Measurements from ENCODE around the gene FDX1. TPM values are rescaled to one million over a fixed set of nuclear protein-coding genes. Genes with fewer than 3 reads are reported as not detected.
"Not testable (repeated sequence)": the region's sequence is repeated elsewhere in the genome, so short reads cannot be mapped to it uniquely, and the experiment has no call there.

Gene FDX1
- polyA plus RNA-seq (2013) = 56.2 and 62.4 TPM in 2 replicates

- Histone ChIP-seq H3K23ac (ENCODE audit: low read length) (no peak within 1 kb of the TSS), H3K14ac (ENCODE audit: low read length) (peak within 1 kb of the TSS; percentile 98), H3K9me3 (ENCODE audit: insufficient read depth, low read depth, low read length) (peaks cover 2% of the 10 kb centered on the region), H3K36me3 (ENCODE audit: control insufficient read depth in 1 of 2, insufficient read depth in 2 of 2, low read length in 2 of 2) (no peaks in the 10 kb centered on the region), H3K4me3 (ENCODE audit: low read depth, low read length) (peak within 1 kb of the TSS; percentile 89), H4K12ac (ENCODE audit: low read depth, low read length) (peak within 1 kb of the TSS; percentile 36), H3K79me2 (ENCODE audit: control insufficient read depth, insufficient read depth, low read length, poor library complexity) (peaks cover 13% of the 10 kb centered on the region), H3K4ac (ENCODE audit: low read depth, low read length) (peak within 1 kb of the TSS; percentile 84), H3K27me3 (ENCODE audit: insufficient read depth, low read length) (no peaks in the 10 kb centered on the region), H2AK5ac (ENCODE audit: low read length) (peak within 1 kb of the TSS; percentile 5), H2BK12ac (ENCODE audit: low read length) (peak within 1 kb of the TSS; percentile 51), H2BK5ac (ENCODE audit: low read depth, low read length, poor library complexity) (peak within 1 kb of the TSS; percentile 89), H3K18ac (ENCODE audit: low read length) (peak within 1 kb of the TSS; percentile 84), H4K8ac (ENCODE audit: low read depth, low read length) (peak within 1 kb of the TSS; percentile 92), H2AFZ (ENCODE audit: insufficient read depth, low read length, poor library complexity) (peak within 1 kb of the TSS; percentile 89), H3K4me2 (ENCODE audit: low read length) (peak within 1 kb of the TSS; percentile 76), H4K91ac (ENCODE audit: low read depth, low read length) (peak within 1 kb of the TSS; percentile 96), H3K79me1 (ENCODE audit: low read length) (peaks cover 15% of the 10 kb centered on the region), H2BK120ac (ENCODE audit: insufficient read depth, low read length, poor library complexity) (peak within 1 kb of the TSS; percentile 83), H3K9ac (ENCODE audit: low read length) (peak within 1 kb of the TSS; percentile 93), H3K4me1 (ENCODE audit: control insufficient read depth in 1 of 2, insufficient read depth in 2 of 2, low read length in 2 of 2) (peaks cover 0 to 4% of the 10 kb centered on the region in 2 experiments), H3K27ac (ENCODE audit: low read depth, low read length) (peak within 1 kb of the TSS; percentile 92)
- peak; percentile 95 to 96 for DNase-seq
- no CpG with 5 or more reads among the region's 65 CpGs for WGBS (ENCODE audit: extremely low coverage, insufficient coverage, insufficient read length)
Observed at GRCh38 chr11:110429731-110430266, at the start of gene FDX1. Gene FDX1 (plus strand): TSS chr11:110429948. CDS start chr11:110430121, 173 bp downstream.

- Histone ChIP-seq H3K9me3 (ENCODE audit: insufficient read depth, low read depth, low read length) (no peaks in the 10 kb centered on the region), H3K27ac (ENCODE audit: low read depth, low read length) (no peak overlapping the region), H2AK5ac (ENCODE audit: low read length) (no peak overlapping the region), H4K12ac (ENCODE audit: low read depth, low read length) (no peak overlapping the region), H3K4ac (ENCODE audit: low read depth, low read length) (peak overlapping the region; percentile 71), H2AFZ (ENCODE audit: insufficient read depth, low read length, poor library complexity) (no peak overlapping the region), H3K14ac (ENCODE audit: low read length) (no peak overlapping the region), H2BK120ac (ENCODE audit: insufficient read depth, low read length, poor library complexity) (peak overlapping the region; percentile 48), H3K79me1 (ENCODE audit: low read length) (peaks cover 13% of the 10 kb centered on the region), H3K4me1 (ENCODE audit: control insufficient read depth in 1 of 2, insufficient read depth in 2 of 2, low read length in 2 of 2) (peaks cover 5 to 6% of the 10 kb centered on the region in 2 experiments), H3K23ac (ENCODE audit: low read length) (no peak overlapping the region), H3K4me2 (ENCODE audit: low read length) (no peak overlapping the region), H3K36me3 (ENCODE audit: control insufficient read depth in 1 of 2, insufficient read depth in 2 of 2, low read length in 2 of 2) (no peaks in the 10 kb centered on the region), H3K4me3 (ENCODE audit: low read depth, low read length) (no peak overlapping the region), H3K9ac (ENCODE audit: low read length) (no peak overlapping the region), H4K8ac (ENCODE audit: low read depth, low read length) (no peak overlapping the region), H2BK5ac (ENCODE audit: low read depth, low read length, poor library complexity) (no peak overlapping the region), H3K18ac (ENCODE audit: low read length) (no peak overlapping the region), H3K79me2 (ENCODE audit: control insufficient read depth, insufficient read depth, low read length, poor library complexity) (no peaks in the 10 kb centered on the region), H4K91ac (ENCODE audit: low read depth, low read length) (peak overlapping the region; percentile 42), H3K27me3 (ENCODE audit: insufficient read depth, low read length) (no peaks in the 10 kb centered on the region), H2BK12ac (ENCODE audit: low read length) (peak overlapping the region; percentile 17)
- DNase-seq = peak; percentile 17 to 86
- no CpG with 5 or more reads among the region's 4 CpGs for WGBS (ENCODE audit: extremely low coverage, insufficient coverage, insufficient read length)
Observed at GRCh38 chr11:110380836-110381622, 48.7 kb upstream of the FDX1 start.

- H4K91ac ChIP-seq (ENCODE audit: low read depth, low read length); H3K23ac ChIP-seq (ENCODE audit: low read length); H3K36me3 ChIP-seq (ENCODE audit: control insufficient read depth in 1 of 2, insufficient read depth in 2 of 2, low read length in 2 of 2); H3K4me3 ChIP-seq (ENCODE audit: low read depth, low read length); H3K9me3 ChIP-seq (ENCODE audit: insufficient read depth, low read depth, low read length); H2BK5ac ChIP-seq (ENCODE audit: low read depth, low read length, poor library complexity); H3K27ac ChIP-seq (ENCODE audit: low read depth, low read length); H3K4me1 ChIP-seq (ENCODE audit: control insufficient read depth in 1 of 2, insufficient read depth in 2 of 2, low read length in 2 of 2); H4K8ac ChIP-seq (ENCODE audit: low read depth, low read length); H3K79me2 ChIP-seq (ENCODE audit: control insufficient read depth, insufficient read depth, low read length, poor library complexity); H2BK12ac ChIP-seq (ENCODE audit: low read length); H3K14ac ChIP-seq (ENCODE audit: low read length); H2AK5ac ChIP-seq (ENCODE audit: low read length); H2BK120ac ChIP-seq (ENCODE audit: insufficient read depth, low read length, poor library complexity); H3K79me1 ChIP-seq (ENCODE audit: low read length); H3K27me3 ChIP-seq (ENCODE audit: insufficient read depth, low read length); H2AFZ ChIP-seq (ENCODE audit: insufficient read depth, low read length, poor library complexity); H3K4me2 ChIP-seq (ENCODE audit: low read length); DNase-seq; H3K4ac ChIP-seq (ENCODE audit: low read depth, low read length); H3K18ac ChIP-seq (ENCODE audit: low read length); H4K12ac ChIP-seq (ENCODE audit: low read depth, low read length); H3K9ac ChIP-seq (ENCODE audit: low read length): not testable (repeated sequence)
- no CpG with 5 or more reads among the region's 9 CpGs for WGBS (ENCODE audit: extremely low coverage, insufficient coverage, insufficient read length)
Observed at GRCh38 chr11:110388231-110388630, 41.5 kb upstream of the FDX1 start.

- Histone ChIP-seq H3K14ac (ENCODE audit: low read length) (no peak overlapping the region), H3K23ac (ENCODE audit: low read length) (no peak overlapping the region), H4K91ac (ENCODE audit: low read depth, low read length) (no peak overlapping the region), H3K18ac (ENCODE audit: low read length) (no peak overlapping the region), H3K79me1 (ENCODE audit: low read length) (no peaks in the 10 kb centered on the region), H2BK5ac (ENCODE audit: low read depth, low read length, poor library complexity) (no peak overlapping the region), H2AK5ac (ENCODE audit: low read length) (no peak overlapping the region), H3K9me3 (ENCODE audit: insufficient read depth, low read depth, low read length) (peaks cover 9% of the 10 kb centered on the region), H3K79me2 (ENCODE audit: control insufficient read depth, insufficient read depth, low read length, poor library complexity) (no peaks in the 10 kb centered on the region), H4K8ac (ENCODE audit: low read depth, low read length) (no peak overlapping the region), H3K4me1 (ENCODE audit: control insufficient read depth in 1 of 2, insufficient read depth in 2 of 2, low read length in 2 of 2) (no peaks in the 10 kb centered on the region), H3K27ac (ENCODE audit: low read depth, low read length) (no peak overlapping the region), H3K9ac (ENCODE audit: low read length) (no peak overlapping the region), H3K27me3 (ENCODE audit: insufficient read depth, low read length) (no peaks in the 10 kb centered on the region), H2BK12ac (ENCODE audit: low read length) (no peak overlapping the region), H3K4me3 (ENCODE audit: low read depth, low read length) (no peak overlapping the region), H3K4ac (ENCODE audit: low read depth, low read length) (no peak overlapping the region), H3K36me3 (ENCODE audit: control insufficient read depth in 1 of 2, insufficient read depth in 2 of 2, low read length in 2 of 2) (peaks cover 0 to 6% of the 10 kb centered on the region in 2 experiments), H3K4me2 (ENCODE audit: low read length) (no peak overlapping the region), H4K12ac (ENCODE audit: low read depth, low read length) (no peak overlapping the region), H2BK120ac (ENCODE audit: insufficient read depth, low read length, poor library complexity) (no peak overlapping the region), H2AFZ (ENCODE audit: insufficient read depth, low read length, poor library complexity) (no peak overlapping the region)
- no peak for DNase-seq
- WGBS (ENCODE audit: extremely low coverage, insufficient coverage, insufficient read length) = no CpG with 5 or more reads among the region's 4 CpGs
Observed at GRCh38 chr11:110389965-110390364, 39.8 kb upstream of the FDX1 start.
